NB4 (cell line): Measurements from ENCODE around the gene ADSS2.

Experiments
- CTCF ChIP-seq: IDR thresholded peaks from one replicate; pipeline ENCODE4 v1.5.1; 2012; ENCODE audit warnings: low read depth, low read length
- MAX ChIP-seq: IDR thresholded peaks from 2 replicates; pipeline ENCODE4 v1.6.1; 2011; ENCODE audit warnings: low read depth, low read length
- MYC ChIP-seq: IDR thresholded peaks from 2 replicates; pipeline ENCODE4 v1.6.1; 2011; ENCODE audit warnings: low read depth, low read length
- POLR2A ChIP-seq: IDR thresholded peaks from 2 replicates; pipeline ENCODE4 v1.6.1; 2011; ENCODE audit warnings: mild to moderate bottlenecking; ENCODE audit not compliant: insufficient read length; ENCODE audit errors: extremely low read depth

GRCh38 chr1:244460197-244460596 lies 8.5 kb upstream of the ADSS2 start:
- no peak for TF ChIP-seq CTCF
- TF ChIP-seq MAX: no peak
- TF ChIP-seq MYC: no peak
- TF ChIP-seq POLR2A: no peak
